NB4 (cell line): Measurements from ENCODE around the gene COL5A2.

Experiments used
- MYC ChIP-seq: IDR thresholded peaks from 2 replicates; pipeline ENCODE4 v1.6.1; 2011; ENCODE audit warnings: low read depth, low read length
- POLR2A ChIP-seq: IDR thresholded peaks from 2 replicates; pipeline ENCODE4 v1.6.1; 2011; ENCODE audit warnings: mild to moderate bottlenecking; ENCODE audit not compliant: insufficient read length; ENCODE audit errors: extremely low read depth
- TF ChIP-seq, protein P1 (sequence below): IDR thresholded peaks from one replicate; pipeline ENCODE4 v1.5.1; 2012; ENCODE audit warnings: low read depth, low read length
- TF ChIP-seq, protein P2 (sequence below): IDR thresholded peaks from 2 replicates; pipeline ENCODE4 v1.6.1; 2011; ENCODE audit warnings: low read depth, low read length

DNA sequence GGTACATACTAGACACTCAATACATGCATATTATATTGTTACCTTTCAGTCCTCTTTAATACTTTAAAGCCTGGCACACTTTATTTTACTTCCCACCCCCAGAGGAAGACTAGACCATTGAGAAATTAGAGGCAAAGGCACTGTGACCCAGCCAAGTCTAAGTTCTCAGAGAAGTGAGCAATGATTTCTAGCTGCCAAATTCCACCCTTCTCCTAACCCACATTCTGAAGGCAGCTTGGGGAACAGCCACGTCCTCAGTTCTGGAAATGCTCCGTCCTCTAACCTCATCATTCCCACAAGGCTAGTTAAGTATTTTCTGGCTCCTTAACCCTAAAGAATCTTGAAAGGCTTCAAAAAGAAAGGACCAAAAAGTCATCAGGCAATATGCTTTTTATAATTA is 86.6 kb downstream of the COL5A2 start:
- TF ChIP-seq, protein P1, sequence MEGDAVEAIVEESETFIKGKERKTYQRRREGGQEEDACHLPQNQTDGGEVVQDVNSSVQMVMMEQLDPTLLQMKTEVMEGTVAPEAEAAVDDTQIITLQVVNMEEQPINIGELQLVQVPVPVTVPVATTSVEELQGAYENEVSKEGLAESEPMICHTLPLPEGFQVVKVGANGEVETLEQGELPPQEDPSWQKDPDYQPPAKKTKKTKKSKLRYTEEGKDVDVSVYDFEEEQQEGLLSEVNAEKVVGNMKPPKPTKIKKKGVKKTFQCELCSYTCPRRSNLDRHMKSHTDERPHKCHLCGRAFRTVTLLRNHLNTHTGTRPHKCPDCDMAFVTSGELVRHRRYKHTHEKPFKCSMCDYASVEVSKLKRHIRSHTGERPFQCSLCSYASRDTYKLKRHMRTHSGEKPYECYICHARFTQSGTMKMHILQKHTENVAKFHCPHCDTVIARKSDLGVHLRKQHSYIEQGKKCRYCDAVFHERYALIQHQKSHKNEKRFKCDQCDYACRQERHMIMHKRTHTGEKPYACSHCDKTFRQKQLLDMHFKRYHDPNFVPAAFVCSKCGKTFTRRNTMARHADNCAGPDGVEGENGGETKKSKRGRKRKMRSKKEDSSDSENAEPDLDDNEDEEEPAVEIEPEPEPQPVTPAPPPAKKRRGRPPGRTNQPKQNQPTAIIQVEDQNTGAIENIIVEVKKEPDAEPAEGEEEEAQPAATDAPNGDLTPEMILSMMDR = no peak
- TF ChIP-seq, protein P2, sequence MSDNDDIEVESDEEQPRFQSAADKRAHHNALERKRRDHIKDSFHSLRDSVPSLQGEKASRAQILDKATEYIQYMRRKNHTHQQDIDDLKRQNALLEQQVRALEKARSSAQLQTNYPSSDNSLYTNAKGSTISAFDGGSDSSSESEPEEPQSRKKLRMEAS = no peak
- no peak for TF ChIP-seq POLR2A
- no peak for TF ChIP-seq MYC
